BE2C (cell line): ENCODE data around the gene AGAP1.

Experiments used
- DNase-seq: peaks from one replicate; pipeline ENCODE4 v3.0.0-alpha.2; 2020
- H3K27me3 ChIP-seq: fragments of 250-450 bp; sonication (Bioruptor Pico); 2 replicates; pipeline ENCODE4 v1.5.1; 2020; ENCODE audit warnings: mild to moderate bottlenecking
- H3K36me3 ChIP-seq: fragments of 250-450 bp; sonication (Bioruptor Pico); 2 replicates; pipeline ENCODE4 v1.5.1; 2020; ENCODE audit warnings: mild to moderate bottlenecking
- H3K4me1 ChIP-seq: fragments of 250-450 bp; sonication (Bioruptor Pico); 2 replicates; pipeline ENCODE4 v1.5.1; 2020
- H3K4me3 ChIP-seq: 2 replicates; pipeline ENCODE4 v1.5.1; 2011; ENCODE audit warnings: low read depth, low read length
- H3K9me3 ChIP-seq: fragments of 250-450 bp; sonication (Bioruptor Pico); 2 replicates; pipeline ENCODE4 v1.5.1; 2020
- CTCF ChIP-seq: IDR thresholded peaks from 2 replicates; pipeline ENCODE4 v1.5.1; 2012; ENCODE audit warnings: mild to moderate bottlenecking, low read depth, low read length

Gene AGAP1

GRCh38 chr2:235934774-235935484 is 441.1 kb downstream of the AGAP1 start:
- no peak for DNase-seq
- Histone ChIP-seq H3K4me1 (peaks cover 14% of the 10 kb centered on the region), H3K4me3 (no peak overlapping the region), H3K36me3 (no peaks in the 10 kb centered on the region), H3K27me3 (no peaks in the 10 kb centered on the region), H3K9me3 (peaks cover 4% of the 10 kb centered on the region; the same call in 1 of the 2 replicates)
- TF ChIP-seq CTCF = no peak

- no peak for TF ChIP-seq CTCF
- peaks cover 19% of the 10 kb centered on the region for H3K4me1 ChIP-seq
- no peak for DNase-seq
- no peak overlapping the region for H3K4me3 ChIP-seq
- H3K36me3 ChIP-seq = no peaks in the 10 kb centered on the region
- no peaks in the 10 kb centered on the region for H3K27me3 ChIP-seq
- peaks cover 4% of the 10 kb centered on the region; the same call in 1 of the 2 replicates for H3K9me3 ChIP-seq
Observed at GRCh38 chr2:235935773-235936172, 441.9 kb downstream of the AGAP1 start.

- Histone ChIP-seq H3K36me3 (no peaks in the 10 kb centered on the region), H3K27me3 (no peaks in the 10 kb centered on the region), H3K4me3 (no peak overlapping the region), H3K4me1 (peaks cover 22% of the 10 kb centered on the region), H3K9me3 (peaks cover 4% of the 10 kb centered on the region; the same call in 1 of the 2 replicates)
- peak; percentile 80 for TF ChIP-seq CTCF
- DNase-seq = peak; percentile 56
Observed at GRCh38 chr2:235936493-235936892, 442.6 kb downstream of the AGAP1 start.

- TF ChIP-seq CTCF = no peak
- no peak overlapping the region for H3K4me3 ChIP-seq
- DNase-seq = peak; percentile 57
- no peaks in the 10 kb centered on the region for H3K27me3 ChIP-seq
- H3K9me3 ChIP-seq = peaks cover 4% of the 10 kb centered on the region; the same call in 1 of the 2 replicates
- peaks cover 22% of the 10 kb centered on the region for H3K4me1 ChIP-seq
- no peaks in the 10 kb centered on the region for H3K36me3 ChIP-seq
Observed at GRCh38 chr2:235937087-235937486, 443.2 kb downstream of the AGAP1 start.

GRCh38 chr2:235937526-235937925 is 443.7 kb downstream of the AGAP1 start:
- Histone ChIP-seq H3K9me3 (peaks cover 4% of the 10 kb centered on the region; the same call in 1 of the 2 replicates), H3K36me3 (no peaks in the 10 kb centered on the region), H3K27me3 (no peaks in the 10 kb centered on the region), H3K4me1 (peaks cover 22% of the 10 kb centered on the region), H3K4me3 (no peak overlapping the region)
- no peak for TF ChIP-seq CTCF
- DNase-seq = no peak

- Histone ChIP-seq H3K27me3 (no peaks in the 10 kb centered on the region), H3K9me3 (peaks cover 4% of the 10 kb centered on the region; the same call in 1 of the 2 replicates), H3K36me3 (no peaks in the 10 kb centered on the region), H3K4me3 (no peak overlapping the region), H3K4me1 (peaks cover 22% of the 10 kb centered on the region)
- TF ChIP-seq CTCF = no peak; the same call in 1 of the 2 replicates
- peak; percentile 53 for DNase-seq
Observed at GRCh38 chr2:235937936-235938335, 444.1 kb downstream of the AGAP1 start.
